H1 (cell line): ENCODE data around the gene TEAD4. TPM values are rescaled to one million over a fixed set of nuclear protein-coding genes. Genes with fewer than 3 reads are reported as not detected.

ENCODE experiments used
- CTCF ChIA-PET: fragments of 300-600 bp; sonication (Branson Sonifier 250); formaldehyde crosslinking; loops from one replicate; lab custom pipeline; 2021; ENCODE audit not compliant: partially characterized antibody; lab: Charles Lee
- POLR2A ChIA-PET: fragments of 300-600 bp; sonication (Branson Sonifier 250); formaldehyde crosslinking; loops from one replicate; lab custom pipeline; 2021; ENCODE audit warnings: inconsistent platforms; ENCODE audit not compliant: partially characterized antibody; lab: Charles Lee
- DNase-seq, 2 experiments: peaks; one replicate each; pipeline versions ENCODE4 v3.0.0 to v3.0.0-alpha.2; 2010 to 2022; ENCODE audit warnings: low spot score in 2 of 2, low read depth in 1 of 2, mixed read lengths in 1 of 2
- FAIRE-seq: peaks from 2 replicates; lab custom pipeline; 2011; peaks lifted over from hg19 to GRCh38; lab: Jason Lieb, UNC
- H2AFZ ChIP-seq: 2 replicates; pipeline ENCODE4 v1.8.1; 2012; ENCODE audit warnings: low read length, inconsistent platforms
- H2AK5ac ChIP-seq: 2 replicates; pipeline ENCODE4 v1.6.1; 2013; ENCODE audit warnings: low read depth, low read length
- H2BK120ac ChIP-seq: replicated peaks from 2 replicates; pipeline ENCODE3; 2013; ENCODE audit warnings: low read depth, low read length, inconsistent platforms
- H2BK12ac ChIP-seq: 2 replicates; pipeline ENCODE4 v1.6.1; 2013; ENCODE audit warnings: low read depth, low read length
- H2BK15ac ChIP-seq: 2 replicates; pipeline ENCODE4 v1.6.1; 2013; ENCODE audit warnings: low read length
- H2BK20ac ChIP-seq: 2 replicates; pipeline ENCODE4 v1.6.1; 2013; ENCODE audit warnings: low read length
- H2BK5ac ChIP-seq: 2 replicates; pipeline ENCODE4 v1.6.1; 2013; ENCODE audit warnings: low read depth, low read length
- H3K14ac ChIP-seq: 2 replicates; pipeline ENCODE4 v1.6.1; 2013; ENCODE audit warnings: inconsistent platforms; ENCODE audit not compliant: insufficient read length
- H3K18ac ChIP-seq: 2 replicates; pipeline ENCODE4 v1.6.1; 2013; ENCODE audit warnings: low read length; ENCODE audit errors: extremely low read depth
- H3K23ac ChIP-seq: 2 replicates; pipeline ENCODE4 v1.6.1; 2013; ENCODE audit warnings: inconsistent platforms; ENCODE audit not compliant: insufficient read length
- H3K23me2 ChIP-seq: 2 replicates; pipeline ENCODE4 v1.6.1; 2013; ENCODE audit warnings: low read depth, low read length
- H3K27ac ChIP-seq: 2 replicates; pipeline ENCODE4 v1.6.1; 2011; ENCODE audit warnings: low read depth, low read length, inconsistent platforms
- H3K27me3 ChIP-seq, 4 experiments: replicated peaks in 1 of 4; 1 replicate in 1 of 4; 2 replicates in 3 of 4; pipeline versions ENCODE4 v1.6.1 to v1.8.1; 2011 to 2013; ENCODE audit warnings: low read length in 3 of 4, mild to moderate bottlenecking in 3 of 4, inconsistent platforms in 2 of 4, mixed read lengths in 2 of 4, moderate library complexity in 1 of 4; ENCODE audit not compliant: control insufficient read depth in 3 of 4, insufficient read depth in 3 of 4; ENCODE audit errors: extremely low read depth in 1 of 4
- H3K36me3 ChIP-seq, 4 experiments: 2 replicates each; pipeline versions ENCODE4 v1.6.1 to v1.8.1; 2011 to 2013; ENCODE audit warnings: mild to moderate bottlenecking in 4 of 4, low read length in 3 of 4, moderate library complexity in 2 of 4, control low read depth in 1 of 4, inconsistent platforms in 1 of 4; ENCODE audit not compliant: insufficient read depth in 4 of 4, control insufficient read depth in 2 of 4
- H3K4ac ChIP-seq: replicated peaks from 2 replicates; pipeline ENCODE3; 2013; ENCODE audit warnings: low read length, low read depth, mixed read lengths, inconsistent platforms; ENCODE audit not compliant: insufficient read length
- H3K4me1 ChIP-seq, 4 experiments: replicated peaks in 1 of 4; 1 replicate in 1 of 4; 2 replicates in 3 of 4; pipeline versions ENCODE4 v1.6.1 to v1.8.1; 2011 to 2013; ENCODE audit warnings: low read length in 3 of 4, inconsistent platforms in 2 of 4, mixed read lengths in 1 of 4; ENCODE audit not compliant: insufficient read depth in 4 of 4, control insufficient read depth in 3 of 4
- H3K4me2 ChIP-seq, 2 experiments: 2 replicates each; pipeline versions ENCODE4 v1.6.1 to v1.8.1; 2011 to 2013; ENCODE audit warnings: low read depth in 2 of 2, low read length in 2 of 2, control low read depth in 1 of 2, inconsistent platforms in 1 of 2, mild to moderate bottlenecking in 1 of 2; ENCODE audit not compliant: insufficient read depth in 1 of 2
- H3K4me3 ChIP-seq, 4 experiments: fragments of 200-600, 300-600 bp in 1 of 4; sonication (generic), shearing (Covaris generic), sonication (Bioruptor Twin) in 1 of 4; 2 replicates each; pipeline versions ENCODE4 v1.5.1 to v1.8.1; 2011 to 2016; ENCODE audit warnings: low read length in 4 of 4, low read depth in 3 of 4, control low read depth in 2 of 4, inconsistent platforms in 2 of 4, mild to moderate bottlenecking in 2 of 4, mixed read lengths in 1 of 4, moderate library complexity in 1 of 4; ENCODE audit not compliant: insufficient read depth in 2 of 4; ENCODE audit errors: extremely low read depth in 1 of 4
- H3K56ac ChIP-seq: replicated peaks from 2 replicates; pipeline ENCODE3; 2013; ENCODE audit warnings: low read depth, mild to moderate bottlenecking, mixed read lengths, low read length, inconsistent platforms; ENCODE audit not compliant: insufficient read length
- H3K79me1 ChIP-seq: 2 replicates; pipeline ENCODE4 v1.6.1; 2013; ENCODE audit warnings: low read depth, low read length, control low read depth
- H3K79me2 ChIP-seq, 2 experiments: 2 replicates each; pipeline versions ENCODE4 v1.6.1 to v1.8.1; 2012 to 2013; ENCODE audit warnings: low read length in 2 of 2, mild to moderate bottlenecking in 2 of 2, inconsistent platforms in 1 of 2; ENCODE audit not compliant: insufficient read depth in 2 of 2, control insufficient read depth in 1 of 2
- H3K9ac ChIP-seq, 4 experiments: replicated peaks in 1 of 4; 1 replicate in 1 of 4; 2 replicates in 3 of 4; pipeline versions ENCODE4 v1.6.1 to v1.8.1; 2011 to 2013; ENCODE audit warnings: low read depth in 3 of 4, low read length in 3 of 4, control low read depth in 2 of 4, mild to moderate bottlenecking in 2 of 4, moderate library complexity in 2 of 4, inconsistent platforms in 1 of 4; ENCODE audit errors: extremely low read depth in 1 of 4
- H3K9me3 ChIP-seq, 2 experiments: 2 replicates each; pipeline versions ENCODE4 v1.6.1 to v1.8.1; 2012 to 2013; ENCODE audit warnings: mild to moderate bottlenecking in 2 of 2, moderate library complexity in 2 of 2, control low read depth in 1 of 2, inconsistent platforms in 1 of 2, low read depth in 1 of 2, low read length in 1 of 2, mixed read lengths in 1 of 2; ENCODE audit not compliant: insufficient read depth in 2 of 2
- H4K20me1 ChIP-seq, 2 experiments: replicated peaks in 1 of 2; 2 replicates each; pipeline versions ENCODE3 to v1.8.1; 2011 to 2013; ENCODE audit warnings: inconsistent platforms in 2 of 2, low read length in 2 of 2, mild to moderate bottlenecking in 1 of 2; ENCODE audit not compliant: insufficient read depth in 2 of 2, control insufficient read depth in 1 of 2
- H4K5ac ChIP-seq: 2 replicates; pipeline ENCODE4 v1.6.1; 2013; ENCODE audit warnings: low read length, low read depth, mixed read lengths, inconsistent platforms; ENCODE audit not compliant: insufficient read length
- H4K8ac ChIP-seq: 2 replicates; pipeline ENCODE4 v1.8.0; 2013; ENCODE audit warnings: mild to moderate bottlenecking, moderate library complexity, low read length, inconsistent platforms; ENCODE audit not compliant: insufficient read depth; ENCODE audit errors: extremely low read depth
- H4K91ac ChIP-seq: replicated peaks from 2 replicates; pipeline ENCODE3; 2013; ENCODE audit warnings: low read length, mixed read lengths, inconsistent platforms; ENCODE audit not compliant: insufficient read length
- ASH2L ChIP-seq: fragments of 200-600, 300-600 bp; sonication (generic); IDR thresholded peaks from one replicate; pipeline ENCODE4 v1.7.1; 2017; ENCODE audit warnings: low read length
- CBX8 ChIP-seq: fragments of 300-800, 300-1000 bp; sonication (generic); IDR thresholded peaks from 2 replicates; pipeline ENCODE4 v1.7.1; 2016; ENCODE audit warnings: low read depth, low read length, borderline replicate concordance
- EZH2 ChIP-seq: fragments of 200-600 bp; sonication (generic); IDR thresholded peaks from 2 replicates; pipeline ENCODE4 v1.7.1; 2012; ENCODE audit warnings: low read depth, mild to moderate bottlenecking, moderate library complexity, low read length, inconsistent platforms; ENCODE audit not compliant: severe bottlenecking
- KDM4A ChIP-seq: IDR thresholded peaks from one replicate; pipeline ENCODE4 v1.7.1; 2012; ENCODE audit warnings: low read depth, mild to moderate bottlenecking, moderate library complexity, low read length, inconsistent platforms; ENCODE audit not compliant: severe bottlenecking
- RFX5 ChIP-seq: IDR thresholded peaks from 2 replicates; pipeline ENCODE4 v1.6.1; 2011; ENCODE audit warnings: low read depth, low read length, improper control_type of control experiment, borderline replicate concordance
- RNF2 ChIP-seq: fragments of 200-900, 300-1000 bp; sonication (generic); IDR thresholded peaks from 2 replicates; pipeline ENCODE4 v1.7.1; 2016; ENCODE audit warnings: borderline replicate concordance, low read depth, mild to moderate bottlenecking, antibody characterized with exemption, low read length; ENCODE audit not compliant: poor library complexity, severe bottlenecking; ENCODE audit errors: missing control alignments
- SP1 ChIP-seq: IDR thresholded peaks from 2 replicates; pipeline ENCODE4 v1.6.1; 2011; ENCODE audit warnings: low read depth, low read length
- ZNF274 ChIP-seq: IDR thresholded peaks from 2 replicates; pipeline ENCODE4 v1.7.0; 2012; ENCODE audit warnings: low read length, borderline replicate concordance; ENCODE audit errors: extremely low read depth
- WGBS, 2 experiments: shearing (Covaris generic) in 1 of 2; methylation state at CpG; one replicate each; pipeline versions ENCODE4 v1.1.6 to v1.1.7; 2013 to 2015; ENCODE audit warnings: low lambda C conversion rate in 2 of 2, mixed read lengths in 2 of 2, inconsistent platforms in 1 of 2, low coverage in 1 of 2, missing lambda C conversion rate in 1 of 2; ENCODE audit not compliant: insufficient replicate concordance in 2 of 2, insufficient coverage in 1 of 2, insufficient read length in 1 of 2; ENCODE audit errors: extremely low coverage in 1 of 2, missing lambda C conversion rate in 1 of 2; 5-methylcytosine and 5-hydroxymethylcytosine counted together
- polyA plus RNA-seq, 7 experiments: library from polyadenylated mRNA; depleted of rRNA in 3 of 7; stranded (reverse) in 5 of 7; unstranded in 2 of 7; fragments of >200 nt in 5 of 7; fragments of 200-250 nt in 2 of 7; gene quantifications; 1 replicate in 5 of 7; 2 replicates in 1 of 7; 4 replicates in 1 of 7; pipeline versions ENCODE4 v1.2.1 to v1.2.3, GENCODE V29; 2011 to 2013; ENCODE audit warnings: missing spikeins in 2 of 7, mixed read lengths in 2 of 7
- total RNA-seq: library from RNA; stranded (reverse); fragmentation: NEBNext Ultra II Directional; extraction: Animal tissue kit (Norgen Biotek cat#: 25700); gene quantifications from 2 replicates; pipeline ENCODE4 v1.2.1, GENCODE V29; 2021

TEAD4 gene
- total and polyA plus RNA-seq, 2 of the 8 experiments (the other 6 are each of a cell fraction or from before 2014, with no cell fraction given) = 56.7 to 116 TPM

- DNase-seq (no peak), FAIRE-seq (no peak)
- no peak overlapping the region for H3K14ac ChIP-seq
- no peak overlapping the region for H2BK20ac ChIP-seq
- H4K8ac ChIP-seq = no peak overlapping the region
- peaks cover 0 to 7% (median 3%) of the 10 kb centered on the region in 4 experiments; a peak in 3 of 7 replicates for H3K4me1 ChIP-seq
- H3K27me3 ChIP-seq = no peaks in the 10 kb centered on the region; a peak in 1 of 7 replicates
- no peak overlapping the region for H4K91ac ChIP-seq
- H3K79me2 ChIP-seq = no peaks in the 10 kb centered on the region
- H2BK12ac ChIP-seq = no peak overlapping the region
- WGBS, 2 experiments = 70% methylated on average over 2 of the region's 2 CpGs; no CpG with 5 or more reads in 1 of the 2 experiments
- H3K23me2 ChIP-seq = no peaks in the 10 kb centered on the region
- peaks cover 6 to 8% of the 10 kb centered on the region in 2 experiments; a peak in 2 of 4 replicates for H3K9me3 ChIP-seq
- CTCF ChIA-PET = interaction anchor here (0.6 to 1.8 kb wide), 3 partner anchors 23 to 251 kb away, joined by 3 to 6 read pairs (median 5); no protein-coding TSS in a partner anchor
- TF ChIP-seq EZH2 (no peak), SP1 (peak; percentile 47; the same call in 1 of the 2 replicates), ZNF274 (no peak), ASH2L (peak; percentile 61), RNF2 (no peak), CBX8 (no peak), KDM4A (no peak), RFX5 (no peak)
- no peak overlapping the region for H4K5ac ChIP-seq
- no peaks in the 10 kb centered on the region for H4K20me1 ChIP-seq
- no peak overlapping the region for H3K4ac ChIP-seq
- H3K9ac ChIP-seq = no peak overlapping the region
- H3K23ac ChIP-seq = no peak overlapping the region
- no peak overlapping the region for H2AFZ ChIP-seq
- no peaks in the 10 kb centered on the region for H3K36me3 ChIP-seq
- H3K27ac ChIP-seq = no peak overlapping the region
- no peak overlapping the region for H2BK5ac ChIP-seq
- H3K56ac ChIP-seq = no peak overlapping the region
- POLR2A ChIA-PET = no interaction called here
- H3K79me1 ChIP-seq = no peaks in the 10 kb centered on the region
- H3K4me2 ChIP-seq = peak overlapping the region; percentile 25 to 27; a peak in 2 of 4 replicates
- no peak overlapping the region for H2BK120ac ChIP-seq
- 0 out of 8 replicates have a peak overlapping the region, but pooled peaks of 1 of the 4 experiments have one; percentile 12 for H3K4me3 ChIP-seq
- no peak overlapping the region for H2AK5ac ChIP-seq
- no peak overlapping the region for H2BK15ac ChIP-seq
- H3K18ac ChIP-seq = no peak overlapping the region; the same call in 1 of the 2 replicates
Observed at GRCh38 chr12:3065300-3065699, 106.1 kb downstream of the TEAD4 start.
